Occipital lobe (tissue), 2 donors: Measurements from ENCODE around the gene STX12. TPM values are rescaled to one million over a fixed set of nuclear protein-coding genes. Genes with fewer than 3 reads are reported as not detected.
"Not testable (repeated sequence)": the region's sequence is repeated elsewhere in the genome, so short reads cannot be mapped to it uniquely, and the experiment has no call there.

Experiments
- DNase-seq: peaks from one replicate; lab custom pipeline; 2025; lab: John Stamatoyannopoulos, UW
- total RNA-seq: library from RNA; depleted of rRNA; stranded (reverse); fragments of >200 nt; gene quantifications from one replicate; pipeline ENCODE4 v1.2.3, GENCODE V29; 2014

The STX12 gene
- total RNA-seq, 1 donor from 2014 or later, result 165 TPM

- not testable (repeated sequence) for DNase-seq
Measured at GRCh38 chr1:27829339-27829960, 56.4 kb downstream of the STX12 start.

GRCh38 chr1:27830621-27831440 is 57.8 kb downstream of the STX12 start, which contains the start of gene PPP1R8:
PPP1R8 (plus strand) TSS chr1:27830782; CDS start chr1:27830836, 54 bp downstream.
- DNase-seq, result peak; percentile 85

GRCh38 chr1:27831568-27832410 is 58.8 kb downstream of the STX12 start:
- DNase-seq, result no peak

GRCh38 chr1:27832762-27833161 is 59.7 kb downstream of the STX12 start:
- no peak for DNase-seq

GRCh38 chr1:27833470-27833869 is 60.5 kb downstream of the STX12 start:
- DNase-seq, result no peak

- DNase-seq, result no peak
Measured at GRCh38 chr1:27835046-27835445, 62.0 kb downstream of the STX12 start.

GRCh38 chr1:27835501-27835900 is 62.5 kb downstream of the STX12 start:
- DNase-seq, result no peak

GRCh38 chr1:27849951-27850350 is 76.9 kb downstream of the STX12 start:
- no peak for DNase-seq

- no peak for DNase-seq
Measured at GRCh38 chr1:27855085-27855484, 82.1 kb downstream of the STX12 start.

- no peak for DNase-seq
Measured at GRCh38 chr1:27856561-27857343, 83.7 kb downstream of the STX12 start.

- not testable (repeated sequence) for DNase-seq
Measured at GRCh38 chr1:27857552-27857951, 84.5 kb downstream of the STX12 start.

GRCh38 chr1:27858072-27858948 is 85.3 kb downstream of the STX12 start:
- peak; percentile 59 for DNase-seq

- no peak for DNase-seq
Measured at GRCh38 chr1:27858949-27859576, 86.0 kb downstream of the STX12 start.

GRCh38 chr1:27861436-27861835 is 88.4 kb downstream of the STX12 start:
- DNase-seq, result no peak

- no peak for DNase-seq
Measured at GRCh38 chr1:27862004-27862403, 89.0 kb downstream of the STX12 start.

- no peak for DNase-seq
Measured at GRCh38 chr1:27862671-27863537, 89.9 kb downstream of the STX12 start.

GRCh38 chr1:27863538-27863915 is 90.5 kb downstream of the STX12 start:
- no peak for DNase-seq

GRCh38 chr1:27864264-27864895 is 91.4 kb downstream of the STX12 start:
- DNase-seq, result no peak
